ENCODE data around the gene GPT2. TPM values are rescaled to one million over a fixed set of nuclear protein-coding genes. Genes with fewer than 3 reads are reported as not detected.
A peak's percentile ranks its signal among the peaks of the same experiment; 100 is the strongest.
"Not testable (repeated sequence)": the region's sequence is repeated elsewhere in the genome, so short reads cannot be mapped to it uniquely, and the experiment has no call there.

Gene GPT2
- total RNA-seq, 6 donors from 2014 or later, result 2.9 to 19.9 (median 6.3) TPM

- ATAC-seq (ENCODE audit: low FRiP score in 2 of 2), result no peak
- no peak for DNase-seq
- Histone ChIP-seq H3K9me3 (no peaks in the 10 kb centered on the region), H3K27me3 (no peaks in the 10 kb centered on the region), H3K4me1 (peaks cover 0 to 8% (median 0%) of the 10 kb centered on the region in 4 donors), H3K27ac (no peak overlapping the region), H3K36me3 (peaks cover 0 to 8% (median 3%) of the 10 kb centered on the region in 4 donors), H3K4me3 (no peak overlapping the region)
- TF ChIP-seq EP300 (IDR thresholded peaks at IDR 0.05) (no peak), POLR2A (IDR thresholded peaks at IDR 0.05) (no peak), CTCF (IDR thresholded peaks at IDR 0.05) (no peak), POLR2AphosphoS5 (IDR thresholded peaks at IDR 0.05) (no peak)
- WGBS, 2 donors, result 82 to 89% methylated on average over 8 of the region's 8 CpGs
Measured at GRCh38 chr16:46930861-46931260, 46.7 kb downstream of the GPT2 start.

- no peak overlapping the region for H3K4me3 ChIP-seq
- DNase-seq, result no peak
- no peak overlapping the region for H3K27ac ChIP-seq
- no peak for TF ChIP-seq POLR2A (IDR thresholded peaks at IDR 0.05)
- no peak for TF ChIP-seq CTCF (IDR thresholded peaks at IDR 0.05)
- TF ChIP-seq POLR2AphosphoS5 (IDR thresholded peaks at IDR 0.05), result no peak
- TF ChIP-seq EP300 (IDR thresholded peaks at IDR 0.05), result no peak
- H3K4me1 ChIP-seq, result peaks cover 0 to 8% (median 0%) of the 10 kb centered on the region in 4 donors
- H3K27me3 ChIP-seq, result no peaks in the 10 kb centered on the region
- H3K9me3 ChIP-seq, result no peaks in the 10 kb centered on the region
- peaks cover 0 to 5% (median 0%) of the 10 kb centered on the region in 4 donors for H3K36me3 ChIP-seq
- no peak for ATAC-seq (ENCODE audit: low FRiP score in 2 of 2)
- WGBS, 2 donors, result 54 to 70% methylated on average over 7 of the region's 7 CpGs
Measured at GRCh38 chr16:46932802-46933201, 48.6 kb downstream of the GPT2 start.

GRCh38 chr16:46937536-46937935 lies 53.4 kb downstream of the GPT2 start:
- DNase-seq (no peak), ATAC-seq (ENCODE audit: low FRiP score in 2 of 2) (no peak)
- Histone ChIP-seq H3K36me3 (no peaks in the 10 kb centered on the region), H3K4me3 (no peak overlapping the region), H3K4me1 (no peaks in the 10 kb centered on the region), H3K27ac (no peak overlapping the region), H3K27me3 (no peaks in the 10 kb centered on the region), H3K9me3 (no peaks in the 10 kb centered on the region)
- TF ChIP-seq POLR2A (IDR thresholded peaks at IDR 0.05) (no peak), POLR2AphosphoS5 (IDR thresholded peaks at IDR 0.05) (no peak), CTCF (IDR thresholded peaks at IDR 0.05) (no peak), EP300 (IDR thresholded peaks at IDR 0.05) (no peak)

- not testable (repeated sequence) for H3K27ac ChIP-seq; H3K4me1 ChIP-seq; H3K36me3 ChIP-seq; H3K9me3 ChIP-seq; ATAC-seq (ENCODE audit: low FRiP score in 2 of 2); H3K27me3 ChIP-seq; H3K4me3 ChIP-seq; DNase-seq
- 88 to 93% methylated on average over 8 of the region's 8 CpGs for WGBS, 2 donors
Measured at GRCh38 chr16:46944713-46945112, 60.6 kb downstream of the GPT2 start.

GRCh38 chr16:46947900-46948547 lies 63.9 kb downstream of the GPT2 start:
- ATAC-seq (ENCODE audit: low FRiP score in 2 of 2), result peak; percentile 30 to 53

More at GRCh38 chr16:46947900-46948547, 63.9 kb downstream of the GPT2 start:
- H3K9me3 ChIP-seq, result no peaks in the 10 kb centered on the region
- WGBS, 2 donors, result 91 to 96% methylated on average over 7 of the region's 7 CpGs
- H3K27ac ChIP-seq, result no peak overlapping the region
- H3K27me3 ChIP-seq, result no peaks in the 10 kb centered on the region
- TF ChIP-seq POLR2AphosphoS5 (IDR thresholded peaks at IDR 0.05), result no peak
- TF ChIP-seq CTCF (IDR thresholded peaks at IDR 0.05), result peak in 3 of 6 experiments; percentile 17 to 32 (median 28)
- no peak for TF ChIP-seq POLR2A (IDR thresholded peaks at IDR 0.05)
- TF ChIP-seq EP300 (IDR thresholded peaks at IDR 0.05), result no peak
- no peak for DNase-seq
- no peak overlapping the region for H3K4me3 ChIP-seq
- H3K4me1 ChIP-seq, result no peaks in the 10 kb centered on the region
- no peaks in the 10 kb centered on the region for H3K36me3 ChIP-seq
